GM20431 (cell line): ENCODE measurements around the gene RBM23.
"Not testable (repeated sequence)": the region's sequence is repeated elsewhere in the genome, so short reads cannot be mapped to it uniquely, and the experiment has no call there.

Experiments
- in situ Hi-C: fragments of 300-500 bp; cut with MseI, MboI; formaldehyde crosslinking; loops from one replicate; pipeline ENCODE4 v1.15.0; 2020; ENCODE audit warnings: low sequenced_read_pairs; ENCODE audit not compliant: unreplicated experiment

RBM23 gene

GRCh38 chr14:22918804-22919600 lies at the start of gene RBM23:
Gene RBM23, minus strand, starts transcription at chr14:22919149.
- in situ Hi-C loops: no loop called here

- in situ Hi-C loops: no loop called here
Measured at GRCh38 chr14:22966783-22967269, 47.9 kb upstream of the RBM23 start.

GRCh38 chr14:22965916-22966782 lies 47.2 kb upstream of the RBM23 start:
- in situ Hi-C loops: not testable (repeated sequence)

- in situ Hi-C loops: no loop called here
Measured at GRCh38 chr14:22962061-22962676, 43.2 kb upstream of the RBM23 start.

GRCh38 chr14:22955702-22956569 lies 37.0 kb upstream of the RBM23 start:
- in situ Hi-C loops: no loop called here

GRCh38 chr14:22952418-22952817 lies 33.5 kb upstream of the RBM23 start:
- in situ Hi-C loops: no loop called here

- in situ Hi-C loops: not testable (repeated sequence)
Measured at GRCh38 chr14:22951795-22952194, 32.8 kb upstream of the RBM23 start.

- in situ Hi-C loops: no loop called here
Measured at GRCh38 chr14:22945642-22946041, 26.7 kb upstream of the RBM23 start.

- in situ Hi-C loops: no loop called here
Measured at GRCh38 chr14:22939684-22940083, 20.7 kb upstream of the RBM23 start.

GRCh38 chr14:22935156-22935555 lies 16.2 kb upstream of the RBM23 start:
- in situ Hi-C loops: no loop called here

GRCh38 chr14:22932146-22932545 lies 13.2 kb upstream of the RBM23 start:
- in situ Hi-C loops: no loop called here

- in situ Hi-C loops: no loop called here
Measured at GRCh38 chr14:22929961-22930364, 11.0 kb upstream of the RBM23 start.

- in situ Hi-C loops: no loop called here
Measured at GRCh38 chr14:22929104-22929960, 10.4 kb upstream of the RBM23 start, which contains the start of gene PRMT5. Gene PRMT5, minus strand, starts transcription at chr14:22929376. Its CDS starts 15 bp downstream, at chr14:22929361.

- in situ Hi-C loops: no loop called here
Measured at GRCh38 chr14:22928237-22929103, 9.5 kb upstream of the RBM23 start.

GRCh38 chr14:22926316-22926715 lies 7.4 kb upstream of the RBM23 start:
- in situ Hi-C loops: no loop called here

- in situ Hi-C loops: no loop called here
Measured at GRCh38 chr14:22925513-22925912, 6.6 kb upstream of the RBM23 start.

- in situ Hi-C loops: no loop called here
Measured at GRCh38 chr14:22923746-22924145, 4.8 kb upstream of the RBM23 start.

GRCh38 chr14:22922294-22922693 lies 3.3 kb upstream of the RBM23 start:
- in situ Hi-C loops: no loop called here
